Activated effector memory CD4-positive, alpha-beta T cell treated with anti-CD3 and anti-CD28 coated beads, Interleukin-2, amount 50 U/mL, for 16 hours (primary cell): Measurements from ENCODE around the gene MYO18A.
A peak's percentile ranks its signal among the peaks of the same experiment; 100 is the strongest.
"Not testable (repeated sequence)": the region's sequence is repeated elsewhere in the genome, so short reads cannot be mapped to it uniquely, and the experiment has no call there.

Experiments used
- DNase-seq: peaks from one replicate; pipeline ENCODE4 v3.0.0-alpha.2; 2020

The MYO18A gene

DNA sequence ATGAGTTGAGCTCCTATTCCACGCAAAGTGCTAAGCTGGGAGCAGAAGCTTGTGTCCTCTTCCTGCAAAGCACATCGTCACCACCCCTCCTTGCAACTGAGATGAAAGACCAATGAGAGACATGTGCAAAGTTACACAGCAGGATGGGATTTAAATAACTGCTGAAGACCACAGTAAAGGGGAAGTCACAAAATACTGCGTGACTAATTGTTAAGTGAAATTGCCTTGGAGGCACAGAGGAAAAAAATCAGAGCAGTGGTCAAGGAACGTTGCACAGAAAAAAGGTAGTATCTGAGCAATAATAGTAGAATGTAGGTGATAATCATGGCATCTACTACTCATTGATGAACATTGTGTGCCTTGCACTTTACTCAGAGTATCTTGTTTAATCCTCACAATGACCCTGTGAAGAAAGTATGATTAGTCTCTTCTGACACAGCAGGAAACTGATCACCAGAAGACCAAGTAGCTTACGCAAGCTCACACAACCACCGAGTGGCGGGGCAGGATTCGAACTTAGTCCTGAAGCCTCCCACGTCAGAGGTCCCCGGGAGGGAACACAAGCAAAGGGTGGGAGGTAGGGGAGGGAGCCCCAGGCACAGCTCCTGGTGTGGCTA, 15.4 kb upstream of the MYO18A start:
- DNase-seq = no peak

DNA sequence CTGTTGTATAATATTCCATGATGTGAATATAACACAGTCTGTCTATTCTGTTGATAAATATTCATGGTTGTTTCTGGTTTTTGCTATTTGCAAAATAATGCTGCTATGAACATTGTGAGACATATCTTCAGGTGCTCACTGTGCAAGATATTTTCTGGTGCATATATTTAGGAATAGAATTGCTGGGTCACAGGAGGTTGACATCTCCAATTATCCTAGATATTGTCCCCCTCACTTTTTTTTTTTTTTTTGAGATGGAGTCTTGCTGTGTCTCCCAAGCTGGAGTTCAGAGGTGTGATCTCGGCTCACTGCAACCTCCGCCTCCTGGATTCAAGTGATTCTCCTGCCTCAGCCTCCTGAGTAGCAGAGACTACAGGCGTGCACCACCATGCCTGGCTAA, 14.5 kb upstream of the MYO18A start:
- DNase-seq = no peak

DNA sequence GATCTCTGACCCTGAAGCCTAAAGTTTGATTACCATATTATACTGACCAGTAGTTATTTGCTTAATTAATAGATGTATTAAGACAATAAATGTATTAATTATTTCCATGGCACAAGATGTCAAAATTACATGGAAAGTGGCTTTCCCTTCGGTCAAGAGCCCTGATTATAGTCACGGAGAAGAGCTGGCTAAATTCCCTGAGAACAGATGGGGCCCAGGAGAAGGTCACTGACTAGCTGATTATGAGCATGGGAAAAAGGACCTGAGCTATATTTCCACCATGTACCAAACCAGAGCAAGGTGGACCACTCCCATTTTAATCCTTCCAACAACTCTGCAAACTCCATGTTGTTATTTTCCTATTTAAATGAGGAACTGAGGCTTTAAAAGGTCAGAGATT, 12.9 kb upstream of the MYO18A start:
- no peak for DNase-seq

DNA sequence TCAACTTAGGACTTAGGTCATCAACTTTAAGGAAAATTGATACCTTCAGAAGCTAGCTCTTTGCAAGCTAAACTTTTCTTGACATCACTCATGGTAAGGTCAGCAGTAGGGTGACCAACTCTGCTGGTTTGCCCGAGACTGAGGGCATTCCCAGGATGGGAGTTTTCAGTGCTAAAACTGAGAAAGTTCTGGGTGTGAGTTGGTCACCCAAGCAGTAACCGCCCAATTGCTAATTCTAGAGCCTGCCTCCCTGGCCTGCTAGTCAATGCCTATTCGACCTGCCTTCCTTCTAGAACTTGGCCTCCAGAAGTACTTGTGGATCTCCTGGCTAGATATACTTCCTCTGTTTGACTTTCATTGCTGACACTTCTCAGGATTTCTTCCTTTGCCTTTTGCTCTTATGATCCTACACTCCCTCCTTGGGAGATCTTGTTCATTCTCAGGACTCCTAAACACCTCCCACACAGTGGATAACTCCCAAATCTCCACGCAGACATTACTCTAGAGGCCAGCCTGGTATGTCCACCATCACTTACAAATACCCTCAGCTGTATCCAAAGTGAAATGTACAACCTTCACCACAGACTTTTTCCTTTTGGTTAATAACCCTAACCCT, 10.5 kb upstream of the MYO18A start:
- peak; percentile 13 for DNase-seq

DNA sequence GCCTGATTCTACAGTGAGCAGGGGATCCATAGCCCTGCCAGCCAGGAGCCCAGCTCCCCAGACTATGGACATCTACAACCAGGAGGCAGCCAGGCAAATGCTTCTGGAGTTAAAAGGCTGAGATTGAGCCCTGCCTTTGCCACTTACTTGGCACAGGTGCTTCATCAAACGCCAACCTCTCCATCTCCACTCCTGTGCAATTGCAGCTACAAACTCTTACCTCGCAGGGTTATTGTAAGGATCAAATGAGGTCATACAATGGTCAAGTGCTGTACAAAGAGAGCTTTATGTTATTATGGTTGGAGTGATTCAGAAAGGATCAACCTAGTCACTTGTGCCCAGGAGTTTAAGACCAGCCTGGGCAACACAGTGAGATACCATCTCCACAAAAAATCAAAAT, 9.8 kb upstream of the MYO18A start:
- DNase-seq = peak; percentile 13

DNA sequence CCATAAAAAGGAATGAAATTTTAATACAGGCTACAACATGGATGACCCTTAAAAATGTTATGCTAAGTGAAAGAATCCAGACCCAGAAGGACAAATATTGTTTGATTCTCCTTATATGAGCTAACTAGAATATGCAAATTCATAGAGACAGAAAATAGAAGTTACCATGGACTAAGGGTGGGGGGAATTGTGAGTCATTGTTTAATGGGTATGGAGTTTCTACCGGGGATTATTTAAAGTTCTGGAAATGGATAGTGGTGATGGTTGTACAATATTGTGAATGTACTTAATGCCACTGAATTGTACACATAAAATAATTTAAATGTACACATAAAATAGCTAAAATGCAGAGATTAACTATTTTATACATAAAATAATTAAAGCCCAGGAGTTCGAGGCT, 9.2 kb upstream of the MYO18A start:
- DNase-seq = no peak

DNA sequence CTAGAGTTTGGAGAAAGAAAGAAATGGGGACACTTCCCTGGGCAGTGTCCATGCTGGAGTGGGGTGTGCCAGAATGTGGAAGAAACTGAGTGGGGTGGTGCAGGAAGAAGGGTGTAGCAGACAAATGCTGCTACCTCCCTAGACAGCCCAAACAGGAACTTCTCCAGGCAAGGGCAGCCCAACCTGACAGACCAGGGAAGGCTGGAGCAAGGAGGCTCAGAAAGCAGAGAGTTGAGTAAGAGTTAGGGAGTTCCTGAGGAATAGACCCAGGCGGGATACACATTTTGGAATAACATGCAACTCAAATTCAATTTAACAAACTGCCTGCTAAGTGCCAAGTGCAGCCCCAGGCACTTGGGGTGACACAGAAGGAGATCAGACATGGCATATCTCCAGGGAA, 1.0 kb upstream of the MYO18A start:
- peak; percentile 47 for DNase-seq

DNA sequence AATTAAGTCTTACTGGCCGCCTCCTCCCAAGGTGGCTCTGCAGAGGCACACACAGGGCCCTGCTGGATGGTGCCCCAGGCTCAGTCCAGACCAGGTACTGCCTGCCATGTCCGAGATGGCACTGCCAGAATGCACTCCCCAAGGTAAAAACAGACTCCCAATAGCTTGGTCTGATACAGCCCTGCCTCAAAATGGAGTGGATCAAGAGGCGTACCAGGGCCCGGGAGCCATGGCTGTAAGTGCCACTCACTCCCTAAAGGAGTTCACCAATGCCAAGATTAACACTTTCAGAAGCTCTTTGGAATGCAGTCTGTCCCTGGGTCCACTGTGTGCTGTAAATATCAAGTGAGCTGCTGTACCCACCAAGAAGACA, 576 bp upstream of the MYO18A start:
- no peak for DNase-seq

DNA sequence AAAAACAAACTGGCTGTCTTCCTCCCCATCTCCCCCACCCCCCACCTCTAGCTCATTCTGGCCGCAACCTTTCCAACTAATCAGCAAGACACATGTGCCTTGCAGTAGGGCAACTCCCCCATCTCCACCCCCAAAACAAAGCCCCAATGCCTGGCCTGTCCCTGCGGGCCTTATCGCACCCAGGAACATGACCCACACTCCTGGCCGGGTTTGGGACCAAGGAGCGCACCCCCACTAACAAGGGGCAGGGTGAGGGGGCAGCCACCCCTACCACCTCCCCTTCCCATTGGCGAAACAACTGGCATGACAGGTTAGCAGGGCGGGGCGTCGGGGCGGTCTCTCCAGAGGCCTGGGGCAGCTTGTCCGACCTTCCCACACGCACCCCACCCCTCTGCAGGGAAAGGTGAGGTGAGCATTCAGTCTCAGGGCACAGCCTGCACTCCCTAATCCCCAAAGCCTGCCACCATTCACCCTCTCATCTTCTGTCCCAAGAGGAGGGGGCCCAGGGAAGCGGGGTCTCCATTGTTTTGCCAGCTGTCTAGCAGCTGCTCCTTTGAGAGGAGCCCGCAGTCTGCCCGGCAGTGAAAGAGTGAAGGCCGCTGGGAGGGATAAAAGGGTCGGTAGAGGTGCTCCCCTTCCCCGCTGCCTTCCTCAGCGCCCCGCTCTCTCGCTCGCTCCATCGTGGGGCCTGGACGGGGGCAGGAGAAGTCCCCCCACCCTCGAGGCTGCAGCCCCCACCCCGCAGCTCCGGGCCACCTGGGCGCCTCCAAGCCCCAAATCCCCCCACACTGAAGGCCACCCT, 765 bp downstream of the MYO18A start:
- peak; percentile 62 for DNase-seq

DNA sequence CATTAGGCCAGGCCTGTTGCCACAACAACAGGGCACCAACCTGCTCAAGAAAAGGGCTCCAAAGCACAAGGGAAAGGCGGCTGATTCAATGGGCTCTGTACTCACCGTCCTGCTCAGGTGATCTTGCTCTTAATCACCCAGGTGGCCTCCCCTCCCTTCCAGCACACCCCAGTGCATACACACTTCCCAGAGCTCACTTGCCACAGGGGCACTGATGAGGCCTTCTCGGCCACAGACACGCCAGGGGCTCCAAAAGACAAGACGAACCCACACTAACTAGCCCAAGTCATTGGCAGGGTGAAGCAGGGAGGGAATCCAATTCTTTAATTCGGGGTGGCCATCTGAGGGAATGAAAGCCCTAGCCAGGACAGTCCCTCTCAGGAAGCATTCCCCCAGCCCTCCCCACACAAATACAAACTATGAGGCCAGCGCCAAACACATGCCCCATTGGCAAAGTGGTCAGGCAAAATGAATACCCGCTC, 1.4 kb downstream of the MYO18A start:
- peak; percentile 52 for DNase-seq

DNA sequence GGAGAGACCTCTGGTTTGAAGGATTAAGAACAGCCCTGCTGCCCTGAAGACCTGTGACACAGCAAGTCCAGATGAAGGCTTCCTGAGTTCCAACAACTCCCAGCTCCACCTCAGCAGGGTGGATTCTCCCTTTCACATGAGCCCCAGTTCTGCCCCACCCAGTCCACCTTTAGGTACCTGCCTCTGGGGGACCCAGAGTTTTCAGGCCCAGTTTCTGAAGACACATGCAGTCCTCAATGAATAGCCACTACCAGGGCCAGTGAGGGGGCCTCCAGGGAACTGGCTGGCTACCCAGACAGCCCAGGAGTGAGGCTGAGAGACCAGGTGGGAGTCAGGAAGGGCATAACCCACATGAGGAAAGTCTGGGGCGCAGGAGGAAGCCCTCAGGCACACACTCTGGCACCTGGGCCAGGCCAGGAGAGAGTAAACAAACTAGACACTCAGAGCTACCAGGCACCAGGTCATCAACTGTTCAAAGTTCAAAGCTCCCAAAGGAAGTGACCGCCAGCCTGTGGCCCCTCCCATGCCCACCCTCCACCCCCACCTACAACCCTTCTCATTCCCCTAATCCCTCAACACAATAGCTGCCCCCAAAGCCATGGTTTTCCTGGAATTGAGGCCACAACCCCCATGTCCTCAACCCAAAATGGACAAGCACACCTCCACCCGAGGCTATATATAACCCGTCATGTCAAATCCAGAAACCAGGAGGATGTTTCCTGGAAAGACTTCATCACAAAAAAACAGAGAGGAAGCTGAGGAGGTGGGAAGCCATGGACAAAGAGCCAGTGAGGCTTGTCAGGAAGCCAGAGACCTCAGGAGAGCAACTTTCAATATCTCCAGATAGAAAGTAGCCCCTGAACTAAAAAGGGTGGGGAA, 2.1 kb downstream of the MYO18A start:
- DNase-seq = peak; percentile 57

DNA sequence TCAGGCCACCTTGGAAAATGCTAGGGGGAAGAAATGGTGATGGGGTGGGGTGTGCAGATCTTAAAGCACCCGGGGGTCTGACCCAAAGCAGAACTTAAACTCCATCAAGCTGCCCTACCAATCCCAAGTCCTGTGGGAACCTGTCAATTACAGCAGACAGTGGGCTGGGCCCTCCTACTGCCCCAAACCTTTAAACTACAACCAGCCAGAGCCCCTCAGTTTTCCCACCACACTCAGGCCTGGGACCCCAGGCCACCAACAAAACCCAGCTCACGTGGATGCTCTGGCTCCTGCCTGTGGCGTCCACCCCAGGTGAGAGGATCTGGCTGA, 2.7 kb downstream of the MYO18A start:
- DNase-seq = no peak

DNA sequence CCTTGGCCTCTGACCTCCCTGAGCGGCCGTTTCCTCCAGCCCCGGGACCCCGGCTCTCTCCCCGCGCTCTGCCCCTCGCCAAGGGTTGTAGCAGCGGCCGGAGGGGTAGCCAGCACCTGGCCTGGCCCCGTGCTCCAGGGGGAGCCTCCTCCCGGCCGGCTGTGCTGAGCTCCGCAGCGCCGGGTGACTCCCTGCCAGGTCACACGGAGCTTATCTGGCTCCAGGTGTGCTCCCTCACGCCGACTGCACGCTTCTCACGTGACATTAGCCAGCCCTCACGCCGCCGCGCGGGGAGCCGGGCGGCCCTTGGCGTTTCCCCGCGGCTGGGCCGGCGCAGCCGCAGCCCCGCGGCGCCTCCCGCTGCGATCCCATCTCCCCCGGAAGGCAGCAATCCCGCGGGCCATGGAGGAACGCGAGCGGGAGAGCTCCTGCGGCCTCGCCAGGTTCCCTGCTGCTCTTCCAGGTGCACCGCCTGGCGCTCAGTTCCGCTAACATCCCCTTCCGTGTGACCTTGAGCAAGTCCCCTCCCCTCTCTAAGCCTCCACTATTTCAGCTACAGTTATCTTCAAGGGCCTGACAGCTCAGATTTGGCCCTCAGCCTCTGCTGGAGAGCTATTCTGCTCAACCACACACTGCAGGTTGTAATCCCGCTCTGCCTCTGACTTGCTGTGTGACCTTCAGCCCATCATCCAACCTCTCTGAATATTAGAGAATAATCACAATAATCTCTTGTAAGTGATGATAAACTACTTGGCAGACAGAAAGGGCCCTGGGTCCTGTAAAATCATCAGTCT, 3.4 kb downstream of the MYO18A start:
- DNase-seq = peak; percentile 87

DNA sequence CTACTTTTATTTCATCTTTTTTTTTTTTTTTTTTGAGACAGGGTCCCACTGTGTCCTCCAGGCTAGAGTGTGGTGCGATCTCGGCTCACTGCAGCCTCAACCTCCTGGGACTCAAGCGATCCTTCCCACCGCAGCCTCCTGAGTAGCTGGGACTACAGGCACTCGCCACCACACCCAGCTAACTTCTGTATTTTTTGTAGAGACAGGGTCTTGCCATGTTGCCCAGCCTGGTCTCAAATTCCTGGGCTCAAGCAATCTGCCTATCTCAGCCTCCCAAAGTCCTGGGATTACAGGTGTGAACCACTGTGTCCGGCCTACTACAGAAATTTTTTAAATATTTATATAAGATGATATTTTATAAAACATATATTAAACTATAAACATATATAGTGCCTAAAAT, 4.8 kb downstream of the MYO18A start:
- no peak for DNase-seq

DNA sequence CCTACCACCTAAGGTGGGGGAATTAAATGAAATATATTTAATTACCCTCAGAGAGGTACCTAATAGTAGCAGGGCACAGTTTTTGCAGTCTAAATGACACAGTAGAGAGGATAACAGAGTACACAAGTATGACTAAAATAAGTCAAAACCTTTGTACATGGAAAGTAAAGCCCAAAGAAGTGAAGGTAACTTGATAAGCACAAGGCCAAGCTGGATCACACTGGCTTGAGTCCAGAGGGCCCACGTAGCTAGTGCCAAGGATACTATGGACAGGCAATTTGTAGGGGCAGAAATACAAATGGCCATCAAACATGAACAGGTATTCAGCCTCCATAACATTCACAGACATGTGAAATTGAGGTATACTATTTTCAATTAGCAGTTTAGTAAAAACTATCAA, 7.6 kb downstream of the MYO18A start:
- DNase-seq = no peak

DNA sequence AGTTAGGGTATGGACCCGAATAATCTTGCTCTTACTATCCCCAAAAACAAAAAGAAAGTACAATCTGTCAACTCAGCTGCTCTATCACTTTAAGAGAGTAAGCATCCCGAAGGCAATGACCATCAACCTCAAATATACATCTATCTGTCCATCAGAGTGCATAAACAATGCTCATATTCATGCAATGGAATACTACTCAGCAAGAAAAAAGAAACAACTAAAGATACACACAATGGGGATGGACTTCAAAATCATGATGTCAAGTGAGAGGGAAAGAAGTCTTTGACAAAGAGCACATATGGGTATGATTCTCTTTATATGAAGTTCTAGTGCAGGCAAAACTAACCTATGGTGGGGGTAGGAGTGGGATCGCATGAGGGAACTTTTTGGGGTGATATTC, 9.5 kb downstream of the MYO18A start:
- no peak for DNase-seq

DNA sequence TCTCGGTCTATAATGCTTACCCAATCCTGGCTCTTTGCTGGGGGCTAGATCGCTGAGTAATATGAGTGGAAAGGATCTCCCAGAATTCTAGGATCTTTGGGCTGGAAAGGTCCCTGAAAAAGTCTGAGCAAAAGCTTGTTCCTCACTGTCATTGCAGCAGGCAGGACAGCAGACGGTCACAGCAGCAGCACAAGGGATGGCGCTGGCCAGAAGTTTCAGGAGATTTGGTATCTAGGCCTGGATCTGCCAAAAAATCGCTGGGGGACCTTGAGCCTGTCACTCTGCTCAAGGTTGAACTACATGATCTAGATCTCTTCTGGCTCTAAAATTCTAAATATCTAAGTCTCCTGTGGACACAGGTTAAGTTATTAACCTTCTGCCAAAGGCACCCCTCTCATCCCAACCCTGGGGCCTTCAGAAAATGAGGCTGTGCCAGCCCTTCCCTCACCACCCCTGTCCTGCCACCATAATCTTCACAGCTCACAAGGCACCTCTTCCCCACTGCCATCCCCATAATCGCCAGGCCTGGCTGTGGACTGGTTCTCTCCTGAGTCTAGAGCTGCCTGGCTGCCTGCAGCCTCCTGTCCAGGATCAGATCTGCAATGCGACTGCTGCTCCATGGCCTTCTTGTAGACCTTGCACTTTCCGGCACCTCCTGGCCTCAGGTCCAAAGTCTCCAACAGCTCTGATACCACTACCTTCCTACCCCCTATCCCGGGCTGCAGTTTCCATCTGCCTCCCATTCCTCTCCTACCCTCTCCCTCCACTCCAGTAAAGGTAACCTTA, 10.2 kb downstream of the MYO18A start:
- no peak for DNase-seq

DNA sequence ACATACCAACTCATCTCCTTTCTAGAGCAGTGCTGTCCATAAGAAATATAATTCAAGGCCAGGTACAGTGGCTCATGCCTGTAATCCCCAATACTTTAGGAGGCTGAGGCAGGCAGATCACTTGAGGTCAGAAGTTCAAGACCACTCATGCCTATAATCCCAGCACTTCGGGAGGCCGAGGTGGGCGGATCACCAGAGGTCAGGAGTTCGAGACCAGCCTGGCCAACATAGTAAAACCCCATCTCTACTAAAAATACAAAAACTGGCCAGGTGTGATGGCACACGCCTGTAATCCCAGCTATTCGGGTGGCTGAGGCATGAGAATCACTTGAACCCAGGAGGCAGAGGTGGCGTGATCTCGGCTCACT, 11.5 kb downstream of the MYO18A start:
- not testable (repeated sequence) for DNase-seq

DNA sequence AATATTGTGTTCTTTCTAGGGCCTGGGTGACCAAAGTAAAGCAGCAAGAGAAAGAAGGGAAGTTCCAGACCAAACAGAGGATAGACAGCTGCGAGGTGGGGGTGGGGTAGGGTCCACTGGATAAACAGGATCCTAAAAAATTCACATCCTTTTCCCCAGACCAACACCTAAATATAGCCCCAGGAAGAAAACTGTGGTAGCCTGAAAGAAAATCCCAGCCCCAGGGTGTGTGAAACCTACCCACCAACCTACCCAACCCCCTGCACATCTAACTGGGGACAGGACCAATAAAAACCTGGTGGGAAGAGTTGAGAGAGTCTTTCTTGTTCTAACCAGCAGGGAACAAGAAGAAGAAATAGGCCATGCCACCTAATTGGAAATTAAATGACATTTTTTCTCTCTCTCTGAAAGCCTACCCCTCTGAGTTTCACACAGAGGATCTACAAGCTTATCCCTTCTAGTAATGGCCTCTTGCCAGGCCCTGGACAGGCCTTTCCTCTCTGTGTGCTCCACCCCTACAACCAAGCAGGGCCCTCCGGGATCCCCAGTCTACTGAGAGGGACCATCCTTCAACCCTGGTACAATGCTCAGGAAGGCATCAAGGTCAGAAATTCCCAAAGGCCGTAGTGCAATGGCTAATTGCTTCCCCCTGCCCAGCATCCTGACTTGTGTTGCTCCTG, 12.0 kb downstream of the MYO18A start:
- no peak for DNase-seq

DNA sequence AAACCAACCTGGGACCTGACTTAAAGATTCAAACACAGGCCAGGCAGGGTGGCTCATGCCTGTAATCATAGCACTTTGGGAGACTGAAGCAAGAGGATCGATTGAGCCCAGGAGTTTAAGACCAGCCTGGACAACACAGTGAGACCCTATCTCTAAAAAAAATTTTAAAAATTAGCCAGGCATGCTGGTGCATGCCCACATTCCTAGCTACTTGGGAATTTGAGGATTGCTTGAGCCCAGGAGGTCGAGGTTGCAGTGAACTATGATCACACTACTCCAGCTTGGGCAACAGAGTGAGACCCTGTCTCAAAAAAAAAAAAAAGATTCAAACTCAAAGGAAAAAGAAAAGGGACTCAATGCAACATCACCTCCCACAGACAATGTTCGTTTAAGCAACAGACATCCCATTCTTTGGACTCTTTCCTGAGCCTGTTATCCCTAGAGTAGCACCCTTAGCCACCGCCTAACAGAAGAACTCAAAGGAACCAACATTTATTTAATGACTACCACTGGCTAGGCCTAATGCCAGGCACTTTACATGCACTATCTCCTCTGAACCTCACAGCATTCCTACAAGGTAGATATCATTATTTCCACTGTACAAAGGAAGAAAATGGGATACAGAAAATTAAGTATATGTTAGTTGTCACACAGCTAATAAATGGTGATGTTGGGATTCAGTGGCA, 12.7 kb downstream of the MYO18A start:
- DNase-seq = no peak

DNA sequence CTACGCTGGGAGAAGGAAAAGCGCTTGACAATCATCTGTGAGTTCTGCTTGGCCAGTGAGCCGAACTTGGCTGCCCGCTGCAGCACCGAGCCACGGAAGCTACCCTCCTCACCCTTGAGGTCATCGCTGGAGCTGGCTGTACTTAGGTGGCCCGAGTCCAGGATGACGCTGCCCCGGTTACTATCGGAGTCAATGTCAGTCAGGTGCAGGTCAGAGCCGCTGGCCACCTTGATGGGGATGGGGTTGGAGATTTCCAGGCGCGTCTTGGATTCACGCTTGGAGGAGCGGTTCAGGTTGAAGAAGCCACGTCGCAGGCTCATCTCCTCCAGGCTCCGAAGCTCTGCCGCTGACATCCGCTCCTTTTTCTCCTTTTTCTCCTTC, 13.7 kb downstream of the MYO18A start:
- DNase-seq = no peak
